ENCODE measurements around the gene CIT.
A peak's percentile ranks its signal among the peaks of the same experiment; 100 is the strongest.

The CIT gene

DNA sequence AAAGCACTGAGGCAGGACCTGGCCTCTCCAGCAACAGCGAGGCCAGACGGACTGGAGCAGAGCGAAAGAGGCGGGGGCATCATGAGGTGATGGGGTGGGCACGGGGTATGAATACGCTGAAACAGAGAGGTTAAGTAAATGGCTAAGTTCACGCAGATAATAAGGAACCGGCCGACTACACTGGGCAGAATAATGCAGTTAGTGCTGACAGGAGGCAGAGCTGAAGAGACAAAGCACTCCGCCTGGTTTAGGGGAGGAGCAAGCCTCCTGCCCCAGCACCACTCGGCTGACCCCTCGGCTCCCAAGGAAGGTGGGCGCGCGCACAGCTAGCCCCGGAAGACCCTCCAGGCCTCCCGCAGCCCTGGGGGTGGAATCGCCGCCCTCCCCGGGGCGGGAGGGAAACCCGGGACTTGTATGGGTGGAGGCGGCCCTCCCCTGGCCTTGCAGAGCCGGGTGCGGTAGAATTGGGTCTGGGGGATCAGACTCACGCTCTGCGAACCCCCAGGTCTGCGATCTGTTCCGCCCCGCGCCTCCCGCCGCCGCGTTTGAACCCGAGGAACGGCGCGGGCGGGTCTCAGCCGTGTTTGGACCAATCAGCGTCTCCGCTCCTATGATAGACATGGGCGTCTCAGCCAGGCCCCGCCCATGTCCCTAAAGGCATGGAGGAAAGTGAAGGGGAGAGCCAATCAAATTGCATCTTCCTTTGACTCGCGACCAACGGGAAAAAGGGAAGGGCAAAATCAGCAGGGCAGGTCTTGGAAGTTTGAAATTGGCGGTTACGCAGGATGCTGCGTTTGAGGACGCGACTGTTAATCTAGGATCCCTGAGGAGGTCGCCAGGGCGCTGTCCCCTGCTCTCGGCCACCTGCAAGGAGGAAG lies at the start of gene CIT (continued):
- TF ChIP-seq, protein P1, sequence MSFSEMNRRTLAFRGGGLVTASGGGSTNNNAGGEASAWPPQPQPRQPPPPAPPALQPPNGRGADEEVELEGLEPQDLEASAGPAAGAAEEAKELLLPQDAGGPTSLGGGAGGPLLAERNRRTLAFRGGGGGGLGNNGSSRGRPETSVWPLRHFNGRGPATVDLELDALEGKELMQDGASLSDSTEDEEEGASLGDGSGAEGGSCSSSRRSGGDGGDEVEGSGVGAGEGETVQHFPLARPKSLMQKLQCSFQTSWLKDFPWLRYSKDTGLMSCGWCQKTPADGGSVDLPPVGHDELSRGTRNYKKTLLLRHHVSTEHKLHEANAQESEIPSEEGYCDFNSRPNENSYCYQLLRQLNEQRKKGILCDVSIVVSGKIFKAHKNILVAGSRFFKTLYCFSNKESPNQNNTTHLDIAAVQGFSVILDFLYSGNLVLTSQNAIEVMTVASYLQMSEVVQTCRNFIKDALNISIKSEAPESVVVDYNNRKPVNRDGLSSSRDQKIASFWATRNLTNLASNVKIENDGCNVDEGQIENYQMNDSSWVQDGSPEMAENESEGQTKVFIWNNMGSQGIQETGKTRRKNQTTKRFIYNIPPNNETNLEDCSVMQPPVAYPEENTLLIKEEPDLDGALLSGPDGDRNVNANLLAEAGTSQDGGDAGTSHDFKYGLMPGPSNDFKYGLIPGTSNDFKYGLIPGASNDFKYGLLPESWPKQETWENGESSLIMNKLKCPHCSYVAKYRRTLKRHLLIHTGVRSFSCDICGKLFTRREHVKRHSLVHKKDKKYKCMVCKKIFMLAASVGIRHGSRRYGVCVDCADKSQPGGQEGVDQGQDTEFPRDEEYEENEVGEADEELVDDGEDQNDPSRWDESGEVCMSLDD (tag by site-specific recombination; IDR thresholded peaks at IDR 0.05) = peak; percentile 66; the same call in 1 of the 2 replicates
- peak; percentile 20; the same call in 1 of the 2 replicates for TF ChIP-seq KLF9 (tag by site-specific recombination; IDR thresholded peaks at IDR 0.05; ENCODE audit: low read depth)
- TF ChIP-seq, protein P2, sequence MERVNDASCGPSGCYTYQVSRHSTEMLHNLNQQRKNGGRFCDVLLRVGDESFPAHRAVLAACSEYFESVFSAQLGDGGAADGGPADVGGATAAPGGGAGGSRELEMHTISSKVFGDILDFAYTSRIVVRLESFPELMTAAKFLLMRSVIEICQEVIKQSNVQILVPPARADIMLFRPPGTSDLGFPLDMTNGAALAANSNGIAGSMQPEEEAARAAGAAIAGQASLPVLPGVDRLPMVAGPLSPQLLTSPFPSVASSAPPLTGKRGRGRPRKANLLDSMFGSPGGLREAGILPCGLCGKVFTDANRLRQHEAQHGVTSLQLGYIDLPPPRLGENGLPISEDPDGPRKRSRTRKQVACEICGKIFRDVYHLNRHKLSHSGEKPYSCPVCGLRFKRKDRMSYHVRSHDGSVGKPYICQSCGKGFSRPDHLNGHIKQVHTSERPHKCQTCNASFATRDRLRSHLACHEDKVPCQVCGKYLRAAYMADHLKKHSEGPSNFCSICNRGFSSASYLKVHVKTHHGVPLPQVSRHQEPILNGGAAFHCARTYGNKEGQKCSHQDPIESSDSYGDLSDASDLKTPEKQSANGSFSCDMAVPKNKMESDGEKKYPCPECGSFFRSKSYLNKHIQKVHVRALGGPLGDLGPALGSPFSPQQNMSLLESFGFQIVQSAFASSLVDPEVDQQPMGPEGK (tag by site-specific recombination; IDR thresholded peaks at IDR 0.05) = peak; percentile 83
- TF ChIP-seq, protein P3, sequence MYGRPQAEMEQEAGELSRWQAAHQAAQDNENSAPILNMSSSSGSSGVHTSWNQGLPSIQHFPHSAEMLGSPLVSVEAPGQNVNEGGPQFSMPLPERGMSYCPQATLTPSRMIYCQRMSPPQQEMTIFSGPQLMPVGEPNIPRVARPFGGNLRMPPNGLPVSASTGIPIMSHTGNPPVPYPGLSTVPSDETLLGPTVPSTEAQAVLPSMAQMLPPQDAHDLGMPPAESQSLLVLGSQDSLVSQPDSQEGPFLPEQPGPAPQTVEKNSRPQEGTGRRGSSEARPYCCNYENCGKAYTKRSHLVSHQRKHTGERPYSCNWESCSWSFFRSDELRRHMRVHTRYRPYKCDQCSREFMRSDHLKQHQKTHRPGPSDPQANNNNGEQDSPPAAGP (tag by site-specific recombination; IDR thresholded peaks at IDR 0.05) = 0 out of 2 replicates have a peak, but pooled peaks have one; percentile 41
- TF ChIP-seq, protein P4, sequence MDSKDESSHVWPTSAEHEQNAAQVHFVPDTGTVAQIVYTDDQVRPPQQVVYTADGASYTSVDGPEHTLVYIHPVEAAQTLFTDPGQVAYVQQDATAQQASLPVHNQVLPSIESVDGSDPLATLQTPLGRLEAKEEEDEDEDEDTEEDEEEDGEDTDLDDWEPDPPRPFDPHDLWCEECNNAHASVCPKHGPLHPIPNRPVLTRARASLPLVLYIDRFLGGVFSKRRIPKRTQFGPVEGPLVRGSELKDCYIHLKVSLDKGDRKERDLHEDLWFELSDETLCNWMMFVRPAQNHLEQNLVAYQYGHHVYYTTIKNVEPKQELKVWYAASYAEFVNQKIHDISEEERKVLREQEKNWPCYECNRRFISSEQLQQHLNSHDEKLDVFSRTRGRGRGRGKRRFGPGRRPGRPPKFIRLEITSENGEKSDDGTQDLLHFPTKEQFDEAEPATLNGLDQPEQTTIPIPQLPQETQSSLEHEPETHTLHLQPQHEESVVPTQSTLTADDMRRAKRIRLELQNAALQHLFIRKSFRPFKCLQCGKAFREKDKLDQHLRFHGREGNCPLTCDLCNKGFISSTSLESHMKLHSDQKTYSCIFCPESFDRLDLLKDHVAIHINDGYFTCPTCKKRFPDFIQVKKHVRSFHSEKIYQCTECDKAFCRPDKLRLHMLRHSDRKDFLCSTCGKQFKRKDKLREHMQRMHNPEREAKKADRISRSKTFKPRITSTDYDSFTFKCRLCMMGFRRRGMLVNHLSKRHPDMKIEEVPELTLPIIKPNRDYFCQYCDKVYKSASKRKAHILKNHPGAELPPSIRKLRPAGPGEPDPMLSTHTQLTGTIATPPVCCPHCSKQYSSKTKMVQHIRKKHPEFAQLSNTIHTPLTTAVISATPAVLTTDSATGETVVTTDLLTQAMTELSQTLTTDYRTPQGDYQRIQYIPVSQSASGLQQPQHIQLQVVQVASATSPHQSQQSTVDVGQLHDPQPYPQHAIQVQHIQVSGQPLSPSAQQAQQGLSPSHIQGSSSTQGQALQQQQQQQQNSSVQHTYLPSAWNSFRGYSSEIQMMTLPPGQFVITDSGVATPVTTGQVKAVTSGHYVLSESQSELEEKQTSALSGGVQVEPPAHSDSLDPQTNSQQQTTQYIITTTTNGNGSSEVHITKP (tag by site-specific recombination; IDR thresholded peaks at IDR 0.05) = peak; percentile 95
- no peak; the same call in 1 of the 2 replicates for TF ChIP-seq ZNF768 (tag by site-specific recombination; IDR thresholded peaks at IDR 0.05)
- peak; percentile 65 for TF ChIP-seq ZNF2 (tag by site-specific recombination; IDR thresholded peaks at IDR 0.05)
- peak; percentile 47; the same call in 1 of the 2 replicates for TF ChIP-seq KLF1 (tag by site-specific recombination; IDR thresholded peaks at IDR 0.05)
- peak; percentile 87 for TF ChIP-seq SP3 (tag by site-specific recombination; IDR thresholded peaks at IDR 0.05)
- 0 out of 2 replicates have a peak, but pooled peaks have one; percentile 30 for TF ChIP-seq ZXDB (tag by site-specific recombination; IDR thresholded peaks at IDR 0.05)
- TF ChIP-seq, protein P5, sequence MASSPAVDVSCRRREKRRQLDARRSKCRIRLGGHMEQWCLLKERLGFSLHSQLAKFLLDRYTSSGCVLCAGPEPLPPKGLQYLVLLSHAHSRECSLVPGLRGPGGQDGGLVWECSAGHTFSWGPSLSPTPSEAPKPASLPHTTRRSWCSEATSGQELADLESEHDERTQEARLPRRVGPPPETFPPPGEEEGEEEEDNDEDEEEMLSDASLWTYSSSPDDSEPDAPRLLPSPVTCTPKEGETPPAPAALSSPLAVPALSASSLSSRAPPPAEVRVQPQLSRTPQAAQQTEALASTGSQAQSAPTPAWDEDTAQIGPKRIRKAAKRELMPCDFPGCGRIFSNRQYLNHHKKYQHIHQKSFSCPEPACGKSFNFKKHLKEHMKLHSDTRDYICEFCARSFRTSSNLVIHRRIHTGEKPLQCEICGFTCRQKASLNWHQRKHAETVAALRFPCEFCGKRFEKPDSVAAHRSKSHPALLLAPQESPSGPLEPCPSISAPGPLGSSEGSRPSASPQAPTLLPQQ (tag by site-specific recombination; IDR thresholded peaks at IDR 0.05) = no peak
- peak; percentile 62; the same call in 1 of the 2 replicates for TF ChIP-seq ZFP37 (tag by site-specific recombination; IDR thresholded peaks at IDR 0.05)
- TF ChIP-seq SCRT2 (tag by site-specific recombination; IDR thresholded peaks at IDR 0.05) = no peak
- peak; percentile 92 for TF ChIP-seq ZNF366 (tag by site-specific recombination; conservative IDR thresholded peaks at IDR 0.05)
- TF ChIP-seq, protein P6, sequence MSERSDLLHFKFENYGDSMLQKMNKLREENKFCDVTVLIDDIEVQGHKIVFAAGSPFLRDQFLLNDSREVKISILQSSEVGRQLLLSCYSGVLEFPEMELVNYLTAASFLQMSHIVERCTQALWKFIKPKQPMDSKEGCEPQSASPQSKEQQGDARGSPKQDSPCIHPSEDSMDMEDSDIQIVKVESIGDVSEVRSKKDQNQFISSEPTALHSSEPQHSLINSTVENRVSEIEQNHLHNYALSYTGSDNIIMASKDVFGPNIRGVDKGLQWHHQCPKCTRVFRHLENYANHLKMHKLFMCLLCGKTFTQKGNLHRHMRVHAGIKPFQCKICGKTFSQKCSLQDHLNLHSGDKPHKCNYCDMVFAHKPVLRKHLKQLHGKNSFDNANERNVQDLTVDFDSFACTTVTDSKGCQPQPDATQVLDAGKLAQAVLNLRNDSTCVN (tag by site-specific recombination; optimal IDR thresholded peaks at IDR 0.05) = peak; percentile 83
- TF ChIP-seq ZNF157 (tag by site-specific recombination; IDR thresholded peaks at IDR 0.05) = no peak
- TF ChIP-seq ZNF626 (tag by site-specific recombination; IDR thresholded peaks at IDR 0.05) = no peak
- no peak for TF ChIP-seq ZNF664 (tag by site-specific recombination; IDR thresholded peaks at IDR 0.05)
- TF ChIP-seq ZNF623 (tag by site-specific recombination; IDR thresholded peaks at IDR 0.05) = no peak
- TF ChIP-seq ZNF747 (tag by site-specific recombination; IDR thresholded peaks at IDR 0.05) = no peak
- TF ChIP-seq ZBTB20 (tag by site-specific recombination; IDR thresholded peaks at IDR 0.05) = peak; percentile 53; the same call in 1 of the 2 replicates
- peak; percentile 59 for TF ChIP-seq GLIS1 (tag by site-specific recombination; IDR thresholded peaks at IDR 0.05)
- no peak; the same call in 1 of the 2 replicates for TF ChIP-seq ZNF629 (tag by site-specific recombination; IDR thresholded peaks at IDR 0.05)
- 0 out of 2 replicates have a peak, but pooled peaks have one; percentile 61 for TF ChIP-seq ZBTB7A (tag by site-specific recombination; IDR thresholded peaks at IDR 0.05; ENCODE audit: low read depth)
- TF ChIP-seq, protein P7, sequence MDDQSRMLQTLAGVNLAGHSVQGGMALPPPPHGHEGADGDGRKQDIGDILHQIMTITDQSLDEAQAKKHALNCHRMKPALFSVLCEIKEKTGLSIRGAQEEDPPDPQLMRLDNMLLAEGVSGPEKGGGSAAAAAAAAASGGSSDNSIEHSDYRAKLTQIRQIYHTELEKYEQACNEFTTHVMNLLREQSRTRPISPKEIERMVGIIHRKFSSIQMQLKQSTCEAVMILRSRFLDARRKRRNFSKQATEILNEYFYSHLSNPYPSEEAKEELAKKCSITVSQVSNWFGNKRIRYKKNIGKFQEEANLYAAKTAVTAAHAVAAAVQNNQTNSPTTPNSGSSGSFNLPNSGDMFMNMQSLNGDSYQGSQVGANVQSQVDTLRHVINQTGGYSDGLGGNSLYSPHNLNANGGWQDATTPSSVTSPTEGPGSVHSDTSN (CRISPR knock-in tag; IDR thresholded peaks at IDR 0.05) = peak; percentile 90; the same call in 1 of the 2 replicates
